Lower lobe of right lung (tissue), 2 donors: ENCODE results near the gene HOXC11. TPM values are rescaled to one million over a fixed set of nuclear protein-coding genes. Genes with fewer than 3 reads are reported as not detected.

Source experiments
- ATAC-seq, 2 donors: fragments of 200-7000 bp; cut with Tn5 transposase; one replicate each; pipeline ENCODE4 v1.9.1; 2020 to 2022; ENCODE audit warnings: mild to moderate bottlenecking in 2 of 2, moderate library complexity in 2 of 2
- DNase-seq: peaks from one replicate; pipeline ENCODE4 v3.0.0-alpha.2; 2020
- H3K27ac ChIP-seq: fragments of 200-600 bp; one replicate; pipeline ENCODE4 v1.8.0; 2022
- H3K27me3 ChIP-seq: fragments of 200-600 bp; one replicate; pipeline ENCODE4 v1.8.0; 2022; ENCODE audit warnings: low read depth
- H3K36me3 ChIP-seq: fragments of 200-600 bp; one replicate; pipeline ENCODE4 v1.8.0; 2022; ENCODE audit warnings: mild to moderate bottlenecking
- H3K4me1 ChIP-seq: fragments of 200-600 bp; one replicate; pipeline ENCODE4 v1.8.0; 2022
- H3K4me3 ChIP-seq: fragments of 200-600 bp; one replicate; pipeline ENCODE4 v1.8.0; 2022; ENCODE audit warnings: mild to moderate bottlenecking
- H3K9me3 ChIP-seq: fragments of 200-600 bp; one replicate; pipeline ENCODE4 v1.8.0; 2022
- intact Hi-C: fragments of 100-400 bp; cut with DNase I; formaldehyde crosslinking; loops from one replicate; pipeline ENCODE4 v1.11.0; 2022
- total RNA-seq: library from RNA; stranded (reverse); fragmentation: NEBNext Ultra II Directional; extraction: Animal tissue kit (Norgen Biotek cat#: 25700); gene quantifications from one replicate; pipeline ENCODE4 v1.2.1, GENCODE V29; 2021
- TF ChIP-seq, protein P1 (sequence below): fragments of 200-600 bp; IDR thresholded peaks from one replicate; pipeline ENCODE4 v1.8.0; 2022; ENCODE audit warnings: antibody characterized with exemption, mild to moderate bottlenecking
- donor health status: DM: no; HTN: yes; CAD: no; lungs with severe emphysema.

The HOXC11 gene
- total RNA-seq, 1 donor from 2014 or later: not detected

DNA sequence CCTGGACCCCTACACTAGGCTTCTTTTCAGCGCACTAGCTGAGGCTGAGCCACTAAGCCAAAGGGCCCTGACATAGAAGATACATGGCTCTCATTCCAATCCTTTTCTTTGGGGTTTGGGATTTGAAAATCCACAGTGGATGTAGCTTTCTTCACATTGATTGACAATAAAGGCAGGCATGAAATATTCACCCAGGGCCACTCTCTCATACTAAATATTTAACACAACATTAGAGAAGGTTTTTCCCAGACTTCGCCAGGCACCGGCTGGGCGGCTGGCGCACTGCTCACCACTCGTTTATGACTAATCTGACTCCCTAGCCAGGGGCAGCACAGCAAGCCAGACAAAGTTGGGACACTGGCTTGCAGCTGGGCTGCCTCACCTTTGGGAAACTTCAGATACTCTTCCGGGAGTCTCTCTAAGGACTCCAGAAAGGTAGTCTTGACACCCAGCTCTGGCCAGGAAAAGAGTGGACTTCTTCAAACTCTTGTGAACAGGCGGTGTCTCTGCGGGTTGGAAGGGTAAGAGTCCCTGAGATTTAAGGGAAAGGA is 699 bp upstream of the HOXC11 start:
- ATAC-seq (no peak), DNase-seq (no peak)
- Histone ChIP-seq H3K36me3 (no peaks in the 10 kb centered on the region), H3K9me3 (no peaks in the 10 kb centered on the region), H3K27ac (no peak overlapping the region), H3K27me3 (peaks cover 98% of the 10 kb centered on the region), H3K4me1 (peaks cover 10% of the 10 kb centered on the region), H3K4me3 (no peak overlapping the region)
- intact Hi-C loops: no loop called here
- TF ChIP-seq, protein P1, sequence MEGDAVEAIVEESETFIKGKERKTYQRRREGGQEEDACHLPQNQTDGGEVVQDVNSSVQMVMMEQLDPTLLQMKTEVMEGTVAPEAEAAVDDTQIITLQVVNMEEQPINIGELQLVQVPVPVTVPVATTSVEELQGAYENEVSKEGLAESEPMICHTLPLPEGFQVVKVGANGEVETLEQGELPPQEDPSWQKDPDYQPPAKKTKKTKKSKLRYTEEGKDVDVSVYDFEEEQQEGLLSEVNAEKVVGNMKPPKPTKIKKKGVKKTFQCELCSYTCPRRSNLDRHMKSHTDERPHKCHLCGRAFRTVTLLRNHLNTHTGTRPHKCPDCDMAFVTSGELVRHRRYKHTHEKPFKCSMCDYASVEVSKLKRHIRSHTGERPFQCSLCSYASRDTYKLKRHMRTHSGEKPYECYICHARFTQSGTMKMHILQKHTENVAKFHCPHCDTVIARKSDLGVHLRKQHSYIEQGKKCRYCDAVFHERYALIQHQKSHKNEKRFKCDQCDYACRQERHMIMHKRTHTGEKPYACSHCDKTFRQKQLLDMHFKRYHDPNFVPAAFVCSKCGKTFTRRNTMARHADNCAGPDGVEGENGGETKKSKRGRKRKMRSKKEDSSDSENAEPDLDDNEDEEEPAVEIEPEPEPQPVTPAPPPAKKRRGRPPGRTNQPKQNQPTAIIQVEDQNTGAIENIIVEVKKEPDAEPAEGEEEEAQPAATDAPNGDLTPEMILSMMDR: no peak

DNA sequence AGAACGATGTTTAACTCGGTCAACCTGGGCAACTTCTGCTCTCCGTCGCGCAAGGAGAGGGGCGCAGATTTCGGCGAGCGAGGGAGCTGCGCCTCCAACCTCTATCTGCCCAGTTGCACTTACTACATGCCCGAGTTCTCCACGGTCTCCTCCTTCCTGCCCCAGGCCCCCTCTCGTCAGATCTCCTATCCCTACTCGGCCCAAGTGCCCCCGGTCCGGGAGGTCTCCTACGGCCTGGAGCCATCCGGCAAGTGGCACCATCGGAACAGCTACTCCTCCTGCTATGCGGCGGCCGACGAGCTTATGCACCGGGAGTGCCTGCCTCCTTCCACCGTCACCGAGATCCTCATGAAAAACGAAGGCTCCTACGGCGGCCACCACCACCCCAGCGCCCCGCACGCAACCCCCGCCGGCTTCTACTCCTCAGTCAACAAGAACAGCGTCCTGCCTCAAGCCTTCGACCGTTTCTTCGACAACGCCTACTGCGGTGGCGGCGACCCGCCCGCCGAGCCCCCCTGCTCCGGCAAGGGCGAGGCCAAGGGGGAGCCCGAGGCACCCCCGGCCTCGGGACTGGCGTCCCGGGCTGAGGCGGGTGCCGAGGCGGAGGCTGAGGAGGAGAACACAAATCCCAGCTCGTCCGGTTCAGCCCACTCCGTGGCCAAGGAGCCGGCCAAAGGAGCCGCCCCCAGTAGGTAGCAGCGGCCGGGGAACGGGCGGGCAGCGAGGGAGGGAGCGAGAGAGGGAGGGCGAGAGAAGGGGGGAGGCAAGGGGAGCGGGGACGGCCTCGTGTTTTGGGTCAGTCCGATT is 513 bp downstream of the HOXC11 start:
- intact Hi-C loops: no loop called here
- H3K36me3 ChIP-seq: no peaks in the 10 kb centered on the region
- no peak overlapping the region for H3K4me3 ChIP-seq
- ATAC-seq: peak in 1 of 2 donors; percentile 13
- no peak for DNase-seq
- H3K27me3 ChIP-seq: peaks cover 98% of the 10 kb centered on the region
- no peak overlapping the region for H3K27ac ChIP-seq
- H3K9me3 ChIP-seq: no peaks in the 10 kb centered on the region
- H3K4me1 ChIP-seq: peaks cover 10% of the 10 kb centered on the region
- TF ChIP-seq, protein P1: no peak

DNA sequence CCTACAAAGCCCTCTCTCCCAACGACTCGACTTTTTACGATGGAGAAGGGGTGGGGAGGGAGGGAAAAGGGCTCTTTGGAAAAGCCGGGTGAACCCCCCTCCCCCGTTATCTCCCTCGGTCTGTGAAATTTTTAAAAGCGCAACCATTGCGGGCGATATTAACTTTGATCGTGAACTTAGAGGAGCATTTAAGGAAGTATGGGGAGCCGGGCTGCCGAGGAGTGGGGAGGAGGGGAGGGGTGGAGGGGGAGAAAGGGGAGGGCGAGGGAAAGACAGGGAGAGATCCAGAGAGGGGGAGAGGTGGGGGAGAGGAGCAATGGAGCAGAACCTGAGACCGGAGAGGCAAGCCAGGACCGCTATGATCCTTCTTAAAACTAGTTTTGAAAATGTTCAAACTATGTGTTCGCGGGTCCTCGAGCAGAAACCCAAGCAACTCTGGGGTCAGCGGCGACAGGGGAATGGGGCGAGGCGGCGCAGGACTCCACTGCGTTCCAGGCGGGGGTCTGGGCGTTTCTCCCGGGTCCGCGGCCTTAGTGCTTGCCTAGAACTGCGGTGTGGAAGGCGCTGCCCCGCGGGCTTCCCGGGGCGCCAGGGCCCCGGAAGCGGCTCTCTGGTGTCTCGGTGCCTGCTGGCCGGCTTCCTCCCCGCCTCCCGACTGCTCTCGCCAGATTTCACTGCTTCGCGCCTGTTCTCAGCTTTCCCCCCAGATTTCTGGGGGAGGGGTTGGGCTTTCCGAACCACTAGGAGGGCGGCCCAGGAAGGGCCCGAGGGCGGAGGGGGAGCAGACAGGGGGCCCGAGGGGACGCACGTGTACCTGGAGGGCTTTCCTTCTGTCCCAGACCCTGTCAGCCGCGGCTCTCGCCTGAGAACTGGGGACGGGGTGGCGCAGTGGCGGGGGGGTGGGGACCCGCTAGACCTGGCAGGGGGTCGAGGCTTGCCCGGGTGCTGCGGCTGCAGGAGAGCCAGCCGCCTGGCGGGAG is 1.4 kb downstream of the HOXC11 start, which contains the start of gene HOTAIR:
Gene HOTAIR, minus strand, starts transcription at position 871 of the 980 bp plus-strand sequence.
- intact Hi-C loops: no loop called here
- H3K4me3 ChIP-seq: peak within 1 kb of the TSS; percentile 36

DNA sequence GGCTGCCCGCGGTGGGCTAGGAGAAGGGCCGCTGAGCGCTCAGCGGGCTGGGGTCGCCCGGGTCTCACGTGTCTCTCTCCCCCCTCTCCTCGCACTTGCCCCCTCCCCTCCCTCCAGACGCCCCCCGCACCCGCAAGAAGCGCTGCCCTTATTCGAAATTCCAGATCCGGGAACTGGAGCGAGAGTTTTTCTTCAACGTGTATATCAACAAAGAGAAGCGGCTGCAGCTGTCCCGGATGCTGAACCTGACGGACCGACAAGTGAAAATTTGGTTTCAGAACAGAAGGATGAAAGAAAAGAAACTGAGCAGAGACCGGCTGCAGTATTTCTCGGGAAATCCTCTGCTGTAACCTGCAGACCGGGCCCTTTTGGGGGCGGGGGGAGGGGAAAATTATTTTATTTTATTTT is 2.1 kb downstream of the HOXC11 start:
- Histone ChIP-seq H3K27me3 (peaks cover 97% of the 10 kb centered on the region), H3K4me1 (peaks cover 10% of the 10 kb centered on the region), H3K36me3 (no peaks in the 10 kb centered on the region), H3K9me3 (no peaks in the 10 kb centered on the region), H3K27ac (no peak overlapping the region), H3K4me3 (peak overlapping the region; percentile 36)
- TF ChIP-seq, protein P1: no peak
- DNase-seq (no peak), ATAC-seq (no peak)
- intact Hi-C loops: no loop called here

More for the DNA sequence above, 1.4 kb downstream of the HOXC11 start, which contains the start of gene HOTAIR:
- DNase-seq (no peak), ATAC-seq (peak in 1 of 2 donors; percentile 31)
- H3K9me3 ChIP-seq: no peaks in the 10 kb centered on the region
- TF ChIP-seq, protein P1: no peak
- peaks cover 10% of the 10 kb centered on the region for H3K4me1 ChIP-seq
- no peak within 1 kb of the TSS for H3K27ac ChIP-seq
- H3K36me3 ChIP-seq: no peaks in the 10 kb centered on the region
- H3K27me3 ChIP-seq: peaks cover 98% of the 10 kb centered on the region

DNA sequence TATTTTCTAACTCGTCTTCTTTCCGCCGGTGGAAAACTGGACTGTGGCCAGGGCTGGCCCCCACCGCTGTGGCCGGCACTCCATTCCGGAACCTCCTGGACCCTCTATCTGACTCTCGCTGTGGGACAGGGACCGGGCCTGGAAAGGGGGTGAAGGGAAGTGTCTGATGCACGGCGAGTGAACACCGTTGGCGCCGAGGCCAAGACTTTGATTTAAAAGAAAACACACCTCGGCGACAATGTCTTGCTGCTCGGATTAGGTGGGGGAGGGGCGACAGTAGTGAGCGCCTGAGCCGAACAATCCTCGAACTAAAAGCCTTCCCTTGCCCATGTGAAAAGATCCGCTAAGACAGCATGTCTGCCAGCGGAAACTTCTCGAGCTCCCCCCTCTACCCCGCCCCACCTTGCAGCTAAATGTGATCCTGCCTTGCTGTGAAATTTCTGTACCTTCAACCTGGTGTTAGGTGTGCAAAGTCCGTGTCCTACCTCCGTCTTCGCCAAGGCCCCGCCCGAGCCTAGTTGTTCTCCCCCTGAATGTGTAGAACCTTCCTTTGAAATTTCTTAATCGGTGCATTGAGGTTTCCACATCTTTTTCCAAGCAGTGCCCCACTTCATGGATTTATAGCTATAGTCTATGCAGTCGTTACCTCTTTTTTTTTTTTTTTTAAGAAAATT is 2.7 kb downstream of the HOXC11 start:
- DNase-seq (no peak), ATAC-seq (no peak)
- intact Hi-C loops: no loop called here
- Histone ChIP-seq H3K36me3 (no peaks in the 10 kb centered on the region), H3K9me3 (no peaks in the 10 kb centered on the region), H3K27ac (no peak overlapping the region), H3K4me1 (peaks cover 10% of the 10 kb centered on the region), H3K27me3 (peaks cover 96% of the 10 kb centered on the region), H3K4me3 (no peak overlapping the region)
- TF ChIP-seq, protein P1: no peak
